ENCODE data around the gene TSNAX. TPM values are rescaled to one million over a fixed set of nuclear protein-coding genes. Genes with fewer than 3 reads are reported as not detected.
"Not testable (repeated sequence)": the region's sequence is repeated elsewhere in the genome, so short reads cannot be mapped to it uniquely, and the experiment has no call there.

The TSNAX gene
- total RNA-seq, 2 experiments from 2014 or later, result 37.6 to 38.0 TPM

- no peak for TF ChIP-seq CTCF (IDR thresholded peaks at IDR 0.05)
- H3K9me3 Mint-ChIP-seq, result no peaks in the 10 kb centered on the region
Observed at GRCh38 chr1:231566496-231566895, 38.0 kb downstream of the TSNAX start.

GRCh38 chr1:231570262-231570661 is 41.8 kb downstream of the TSNAX start:
- ATAC-seq, H3K27me3 Mint-ChIP-seq: not testable (repeated sequence)

More at GRCh38 chr1:231566496-231566895, 38.0 kb downstream of the TSNAX start:
- ChIA-PET POLR2A (no interaction called here), CTCF (no interaction called here)
- Mint-ChIP-seq H3K36me3 (ENCODE audit: low read depth) (peaks cover 41% of the 10 kb centered on the region), H3K4me3 (no peak overlapping the region), H3K27ac (no peak overlapping the region), H3K27me3 (no peaks in the 10 kb centered on the region), H3K4me1 (ENCODE audit: low read depth) (peaks cover 4% of the 10 kb centered on the region)
- intact Hi-C loops (cut with micrococcal nuclease), result no loop called here
- ATAC-seq, result no peak
- DNase-seq, result no peak

GRCh38 chr1:231571904-231572303 is 43.4 kb downstream of the TSNAX start:
- H3K4me1 Mint-ChIP-seq (ENCODE audit: low read depth), result peaks cover 4% of the 10 kb centered on the region
- peaks cover 16% of the 10 kb centered on the region for H3K36me3 Mint-ChIP-seq (ENCODE audit: low read depth)
- intact Hi-C loops (cut with micrococcal nuclease), result no loop called here
- ChIA-PET POLR2A (no interaction called here), CTCF (interaction anchor here (1.3 kb wide), 1 partner anchor 15 kb away, joined by 3 read pairs; no protein-coding TSS in a partner anchor)
- TF ChIP-seq CTCF (IDR thresholded peaks at IDR 0.05), result no peak
- no peaks in the 10 kb centered on the region for H3K27me3 Mint-ChIP-seq
- no peaks in the 10 kb centered on the region for H3K9me3 Mint-ChIP-seq
- no peak for DNase-seq
- no peak overlapping the region for H3K27ac Mint-ChIP-seq
- no peak overlapping the region for H3K4me3 Mint-ChIP-seq
- ATAC-seq, result no peak

More at GRCh38 chr1:231570262-231570661, 41.8 kb downstream of the TSNAX start:
- H3K9me3 Mint-ChIP-seq; intact Hi-C loops (cut with micrococcal nuclease); DNase-seq; H3K4me3 Mint-ChIP-seq; H3K4me1 Mint-ChIP-seq (ENCODE audit: low read depth); POLR2A ChIA-PET; H3K27ac Mint-ChIP-seq; CTCF ChIA-PET: not testable (repeated sequence)
- H3K36me3 Mint-ChIP-seq (ENCODE audit: low read depth), result peaks cover 24% of the 10 kb centered on the region

- ChIA-PET CTCF (interaction anchor here (0.6 to 2.0 kb wide), 2 partner anchors 14 to 259 kb away, joined by 3 to 6 read pairs; no protein-coding TSS in a partner anchor), POLR2A (no interaction called here)
- Mint-ChIP-seq H3K9me3 (no peaks in the 10 kb centered on the region), H3K27ac (no peak overlapping the region), H3K4me1 (ENCODE audit: low read depth) (no peaks in the 10 kb centered on the region), H3K4me3 (no peak overlapping the region), H3K27me3 (no peaks in the 10 kb centered on the region), H3K36me3 (ENCODE audit: low read depth) (no peaks in the 10 kb centered on the region)
- DNase-seq (no peak), ATAC-seq (no peak)
- no peak for TF ChIP-seq CTCF (IDR thresholded peaks at IDR 0.05)
- intact Hi-C loops (cut with micrococcal nuclease), result no loop called here
Observed at GRCh38 chr1:231575472-231575871, 47.0 kb downstream of the TSNAX start.

- no peak for TF ChIP-seq CTCF (IDR thresholded peaks at IDR 0.05)
- Mint-ChIP-seq H3K27me3 (no peaks in the 10 kb centered on the region), H3K4me3 (no peak overlapping the region), H3K36me3 (ENCODE audit: low read depth) (no peaks in the 10 kb centered on the region), H3K27ac (no peak overlapping the region), H3K4me1 (ENCODE audit: low read depth) (no peaks in the 10 kb centered on the region), H3K9me3 (no peaks in the 10 kb centered on the region)
- ChIA-PET POLR2A (interaction anchor here (0.6 kb wide), 1 partner anchor 922 kb away, joined by 3 read pairs; no protein-coding TSS in a partner anchor), CTCF (interaction anchor here (2.0 kb wide), 1 partner anchor 261 kb away, joined by 6 read pairs; no protein-coding TSS in a partner anchor)
- DNase-seq (no peak), ATAC-seq (no peak)
- intact Hi-C loops (cut with micrococcal nuclease), result no loop called here
Observed at GRCh38 chr1:231576804-231577718, 48.6 kb downstream of the TSNAX start.
